ENCODE data around the gene PDHA2.
"Not testable (repeated sequence)": the region's sequence is repeated elsewhere in the genome, so short reads cannot be mapped to it uniquely, and the experiment has no call there.

PDHA2 gene

DNA sequence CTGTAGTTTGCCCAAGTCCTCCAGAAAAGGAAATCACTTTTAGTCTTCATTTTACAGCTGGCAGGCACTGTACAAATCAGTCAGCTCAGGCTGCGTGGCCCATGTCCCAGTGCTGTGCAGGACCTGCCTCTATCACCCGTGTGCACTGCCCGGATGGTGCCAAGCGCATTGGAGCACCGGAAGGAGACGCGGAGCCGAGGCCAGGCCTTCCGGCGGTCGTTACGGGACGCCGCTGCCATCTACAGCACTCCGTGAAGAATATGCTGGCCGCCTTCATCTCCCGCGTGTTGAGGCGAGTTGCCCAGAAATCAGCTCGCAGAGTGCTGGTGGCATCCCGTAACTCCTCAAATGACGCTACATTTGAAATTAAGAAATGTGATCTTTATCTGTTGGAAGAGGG, at the start of gene PDHA2:
Gene PDHA2, plus strand, starts transcription at position 203 of the 400 bp plus-strand sequence. Its CDS starts 58 bp downstream, at position 261.
- in situ Hi-C loops (cut with HindIII; ENCODE audit: low sequenced_read_pairs), result no loop called here

DNA sequence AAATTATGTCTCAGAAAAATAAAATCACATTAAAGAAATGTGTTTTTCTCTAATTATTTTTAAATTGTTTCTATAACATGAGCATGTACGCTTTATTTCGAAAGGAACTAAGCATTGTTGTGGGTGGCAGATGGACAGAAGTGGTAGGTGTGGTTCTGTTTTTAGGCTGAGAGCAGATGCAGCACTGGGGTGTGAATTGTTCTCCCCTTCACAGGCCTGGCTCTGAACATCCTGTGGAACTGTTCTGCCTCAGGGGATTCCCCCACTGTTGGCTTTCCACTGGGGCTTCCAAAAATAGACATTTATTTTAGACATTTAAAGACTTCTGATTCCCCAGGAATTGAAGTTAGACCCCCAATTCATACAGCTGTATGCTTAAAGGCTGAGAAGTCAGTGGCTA, 41.9 kb upstream of the PDHA2 start:
- in situ Hi-C loops (cut with HindIII; ENCODE audit: low sequenced_read_pairs), result no loop called here

DNA sequence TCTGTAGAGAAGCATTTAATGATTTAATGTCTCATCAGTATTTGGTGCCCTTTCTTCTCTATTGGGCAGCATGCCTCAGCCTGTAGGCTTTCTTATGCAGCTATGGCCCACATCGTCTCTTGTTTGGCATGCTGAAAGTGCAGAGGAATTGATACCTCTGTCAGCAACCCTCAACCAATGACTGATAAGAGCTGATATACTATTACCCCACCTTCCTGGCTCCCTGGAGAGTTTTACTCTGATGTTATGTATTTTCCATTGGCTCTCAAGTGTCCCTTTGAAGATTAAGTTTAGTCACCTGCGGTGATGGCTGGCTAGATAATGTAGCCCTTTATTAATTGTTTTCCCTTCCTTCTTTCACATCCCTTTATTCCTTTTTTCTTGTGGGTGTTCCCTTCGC, 41.2 kb upstream of the PDHA2 start:
- in situ Hi-C loops (cut with HindIII; ENCODE audit: low sequenced_read_pairs), result no loop called here

DNA sequence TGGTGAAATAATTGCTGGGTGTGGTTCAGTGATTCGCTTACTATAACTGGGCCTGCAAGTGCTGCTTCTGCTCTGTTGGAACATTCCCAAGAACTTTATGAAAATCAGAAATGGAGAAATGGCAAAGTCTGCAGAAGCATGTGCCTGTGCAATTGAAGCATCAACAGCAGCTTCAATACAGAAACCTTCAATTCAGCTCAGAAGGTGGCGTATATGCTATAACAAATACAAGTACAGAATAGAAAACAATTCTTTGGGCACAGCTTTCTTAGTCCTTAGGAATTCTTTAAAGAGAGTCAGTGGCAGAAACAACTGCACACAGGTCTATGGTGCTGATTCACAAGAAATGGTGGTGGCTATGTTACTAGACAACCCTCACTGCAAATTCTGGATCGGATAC, 18.0 kb upstream of the PDHA2 start:
- in situ Hi-C loops (cut with HindIII; ENCODE audit: low sequenced_read_pairs), result no loop called here

DNA sequence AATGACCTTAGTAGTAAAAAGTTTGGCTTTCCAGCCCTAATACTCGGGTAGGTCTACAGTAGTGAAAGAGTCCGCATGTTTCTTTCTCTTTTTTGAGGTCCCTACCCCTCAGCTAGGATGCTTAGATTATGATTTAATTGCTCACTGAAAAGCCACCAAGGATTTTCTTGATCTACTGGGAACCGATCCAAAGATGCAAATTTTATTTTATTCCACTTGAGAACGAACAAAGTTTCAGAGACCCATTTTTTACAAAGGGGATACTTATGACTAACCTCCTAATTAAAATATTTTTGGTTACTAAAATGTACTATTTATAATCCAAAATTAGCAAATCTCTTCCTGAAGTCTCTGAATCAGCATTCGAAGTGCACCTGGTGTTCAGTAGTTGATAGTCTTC, 14.3 kb upstream of the PDHA2 start:
- in situ Hi-C loops (cut with HindIII; ENCODE audit: low sequenced_read_pairs), result no loop called here

DNA sequence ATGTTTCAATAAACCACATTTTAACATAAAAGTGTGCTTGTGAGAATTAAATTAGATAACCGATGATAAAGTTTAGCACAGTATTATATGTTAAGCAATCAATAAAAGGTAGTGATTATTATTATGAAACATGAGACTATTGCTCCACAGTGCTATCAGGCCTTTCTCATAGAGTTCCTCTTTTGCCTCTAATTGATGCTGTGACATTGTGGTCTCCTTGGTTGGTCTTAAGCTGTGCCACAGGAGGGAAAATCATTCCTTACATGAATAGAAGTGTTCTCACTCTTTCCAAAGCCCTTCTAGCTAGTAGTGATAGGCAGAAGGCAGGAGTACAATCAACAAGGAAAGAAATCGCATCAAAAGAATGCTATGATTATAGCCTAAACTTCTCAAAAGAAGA, 9.2 kb upstream of the PDHA2 start:
- in situ Hi-C loops (cut with HindIII; ENCODE audit: low sequenced_read_pairs), result no loop called here

DNA sequence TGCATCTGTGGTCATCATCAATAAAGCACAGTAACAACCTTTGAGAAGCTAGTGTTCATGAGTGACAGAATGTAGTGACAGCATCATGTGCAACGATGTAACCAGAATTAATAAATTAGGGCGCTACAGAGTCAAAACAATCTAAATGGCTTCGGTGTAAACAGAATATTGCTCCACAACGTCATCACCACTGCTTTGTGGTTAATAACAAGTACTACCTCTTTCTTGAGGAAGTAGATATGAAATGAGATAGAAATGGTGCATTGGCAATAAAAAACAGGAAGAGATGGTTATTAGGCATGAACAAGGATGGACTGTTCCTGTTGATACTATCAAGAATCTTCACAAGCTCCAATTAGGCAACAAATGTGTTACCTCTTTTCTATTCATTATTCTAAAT, 8.7 kb upstream of the PDHA2 start:
- in situ Hi-C loops (cut with HindIII; ENCODE audit: low sequenced_read_pairs), result no loop called here

DNA sequence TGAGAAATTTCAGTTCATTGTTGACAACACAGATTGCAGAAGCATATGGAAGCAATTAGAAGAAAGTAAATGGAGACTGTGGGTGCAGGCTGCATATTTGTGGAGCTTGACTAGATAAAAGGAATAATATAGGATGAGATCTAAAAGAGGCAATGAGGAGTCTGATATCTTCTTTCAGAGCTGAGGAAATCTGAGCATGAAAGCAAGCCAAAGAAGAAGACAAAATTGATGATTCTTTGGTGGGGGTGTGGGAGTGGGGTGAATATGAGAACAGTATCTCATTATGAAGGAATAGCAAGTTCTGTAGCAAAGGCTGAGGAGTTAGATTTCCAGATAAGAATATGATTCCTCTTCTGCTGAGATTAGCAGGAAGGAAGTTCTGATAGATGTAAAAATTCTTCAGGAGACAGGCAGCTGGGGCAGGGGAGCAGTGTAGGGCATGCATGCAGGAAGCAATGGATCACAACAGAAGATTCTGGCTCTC, 6.1 kb upstream of the PDHA2 start:
- in situ Hi-C loops (cut with HindIII; ENCODE audit: low sequenced_read_pairs), result no loop called here

DNA sequence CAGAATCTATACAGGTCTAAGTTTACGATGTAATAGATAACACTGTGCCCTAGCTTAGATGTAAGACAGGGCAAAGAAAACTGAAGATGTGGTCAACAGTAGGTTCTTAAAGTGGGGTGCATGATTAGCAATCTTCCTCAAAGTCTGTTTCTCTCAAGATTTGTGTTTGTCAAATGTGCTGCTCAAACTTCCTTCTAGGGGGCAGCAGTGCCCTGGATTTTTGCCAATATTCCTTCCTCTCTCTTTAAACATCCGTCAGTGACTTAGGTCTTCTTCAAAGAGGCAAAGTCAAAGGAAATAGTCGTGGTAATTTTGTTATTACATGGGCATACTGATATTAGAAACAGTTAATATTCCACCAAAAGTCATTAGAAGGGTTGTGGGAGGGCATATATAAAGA, 4.2 kb upstream of the PDHA2 start:
- in situ Hi-C loops (cut with HindIII; ENCODE audit: low sequenced_read_pairs), result no loop called here

DNA sequence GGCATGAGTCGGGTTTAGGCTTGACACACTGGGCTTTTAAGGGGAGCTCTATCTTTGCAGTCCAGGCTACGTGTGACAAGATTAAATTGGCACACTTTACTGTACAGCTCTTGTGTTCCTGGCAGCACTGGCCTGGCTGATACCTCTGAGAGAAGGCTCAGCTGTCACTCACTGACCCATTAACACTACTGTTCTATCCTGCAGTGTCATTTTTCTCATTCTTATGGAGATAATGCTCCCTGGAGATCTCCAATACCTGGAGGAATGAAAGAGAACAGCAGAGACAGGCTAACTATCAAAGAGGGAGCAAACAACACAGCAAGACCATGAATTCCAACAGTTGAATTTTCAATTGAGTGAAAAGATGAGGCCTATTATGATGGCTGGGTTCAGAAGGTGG, 1.7 kb upstream of the PDHA2 start:
- in situ Hi-C loops (cut with HindIII; ENCODE audit: low sequenced_read_pairs), result no loop called here

DNA sequence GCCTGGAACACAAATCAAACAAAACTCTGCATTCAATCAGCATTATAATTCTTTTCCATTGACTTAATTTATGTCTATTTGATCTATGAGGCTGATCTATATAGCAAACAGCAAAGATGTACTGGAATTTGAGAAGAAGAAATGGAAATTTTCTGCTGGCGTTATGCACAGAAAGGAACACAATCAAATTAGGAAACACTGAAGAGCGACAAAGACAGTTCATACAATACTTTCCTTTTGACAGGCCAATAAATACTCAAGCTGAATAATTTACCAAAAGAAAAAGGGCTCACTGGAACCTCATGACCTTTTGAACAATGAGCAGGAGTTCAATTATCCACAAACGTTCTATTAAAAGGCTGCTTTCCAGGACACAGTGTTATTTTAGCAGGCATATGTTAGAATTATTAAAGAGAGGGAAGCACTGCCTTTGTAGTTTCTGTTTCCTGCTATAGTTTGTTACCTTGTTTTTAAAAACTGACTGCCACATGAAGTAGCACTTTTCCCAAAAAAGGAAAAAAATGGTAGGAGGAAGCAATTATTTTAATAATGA, 8.1 kb downstream of the PDHA2 start:
- in situ Hi-C loops (cut with HindIII; ENCODE audit: low sequenced_read_pairs), result no loop called here

DNA sequence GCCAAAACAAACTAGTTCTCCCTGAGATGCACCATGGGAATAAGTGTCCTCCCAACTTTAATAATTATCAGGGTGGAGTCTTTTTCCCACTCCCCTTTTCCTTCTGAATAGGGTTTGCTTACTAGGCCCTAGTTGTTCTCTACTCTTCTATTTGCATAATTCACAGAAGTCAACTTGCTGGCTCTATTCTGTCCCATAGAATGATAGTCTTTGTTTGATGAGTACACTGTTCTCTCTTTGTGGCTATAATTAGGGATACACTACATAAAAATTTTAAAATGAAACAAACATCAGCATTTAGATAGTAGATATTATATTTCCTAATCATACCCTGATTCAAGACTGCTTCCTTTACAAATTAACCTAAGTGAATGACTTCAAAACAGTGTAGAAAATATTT, 10.3 kb downstream of the PDHA2 start:
- in situ Hi-C loops (cut with HindIII; ENCODE audit: low sequenced_read_pairs), result no loop called here

DNA sequence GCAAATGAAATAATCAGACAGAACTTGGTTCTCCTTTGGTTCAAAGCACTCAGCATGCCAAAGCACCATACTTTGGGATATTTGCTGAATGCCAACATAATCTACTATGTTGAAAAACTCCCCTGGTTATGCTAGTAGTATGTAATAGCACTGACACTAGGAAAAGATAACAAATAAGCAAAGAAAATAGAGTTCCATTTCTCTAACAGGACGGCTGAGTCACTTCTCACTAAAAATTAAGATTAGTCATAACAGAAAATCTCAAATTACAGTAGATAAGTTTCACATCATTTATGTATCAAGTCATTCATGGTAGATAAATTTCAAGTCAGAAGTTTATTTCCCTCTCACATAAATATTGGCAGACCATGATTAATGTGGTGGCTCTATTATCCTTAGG, 17.9 kb downstream of the PDHA2 start:
- in situ Hi-C loops (cut with HindIII; ENCODE audit: low sequenced_read_pairs), result no loop called here

DNA sequence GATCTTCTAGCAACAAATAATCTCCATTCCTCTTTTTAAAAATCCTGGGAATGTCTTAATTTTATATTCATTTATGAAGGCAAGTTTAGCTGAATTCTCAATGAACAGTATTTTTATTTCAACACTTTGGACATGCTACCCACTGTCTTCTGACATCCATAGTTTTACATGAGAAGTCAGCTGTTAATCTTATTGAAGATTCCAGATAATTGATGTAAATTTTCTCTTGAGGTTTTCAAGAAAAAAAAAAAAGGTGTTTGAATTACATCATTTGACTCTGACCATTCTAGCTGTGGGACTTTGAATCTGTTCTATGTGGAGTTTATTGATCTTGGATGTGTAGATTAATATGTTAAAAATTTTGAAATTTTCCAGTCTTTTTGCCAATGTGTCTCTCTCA, 28.0 kb downstream of the PDHA2 start:
- in situ Hi-C loops (cut with HindIII; ENCODE audit: low sequenced_read_pairs), result no loop called here

DNA sequence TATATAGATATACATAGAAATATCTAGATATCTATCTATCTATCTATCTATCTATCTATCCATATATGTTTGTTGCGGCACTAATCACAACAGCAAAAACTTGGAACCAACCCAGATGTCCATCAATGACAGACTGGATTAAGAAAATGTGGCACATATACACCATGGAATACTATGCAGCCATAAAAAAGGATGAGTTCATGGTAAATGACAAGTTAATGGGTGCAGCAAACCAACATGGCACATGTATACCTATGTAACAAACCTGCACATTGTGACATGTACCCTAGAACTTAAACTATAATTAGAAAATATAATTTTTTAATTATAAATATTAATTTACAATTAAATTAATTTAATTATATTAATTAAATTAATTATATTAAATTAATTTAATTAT, 29.5 kb downstream of the PDHA2 start:
- in situ Hi-C loops (cut with HindIII; ENCODE audit: low sequenced_read_pairs), result not testable (repeated sequence)

DNA sequence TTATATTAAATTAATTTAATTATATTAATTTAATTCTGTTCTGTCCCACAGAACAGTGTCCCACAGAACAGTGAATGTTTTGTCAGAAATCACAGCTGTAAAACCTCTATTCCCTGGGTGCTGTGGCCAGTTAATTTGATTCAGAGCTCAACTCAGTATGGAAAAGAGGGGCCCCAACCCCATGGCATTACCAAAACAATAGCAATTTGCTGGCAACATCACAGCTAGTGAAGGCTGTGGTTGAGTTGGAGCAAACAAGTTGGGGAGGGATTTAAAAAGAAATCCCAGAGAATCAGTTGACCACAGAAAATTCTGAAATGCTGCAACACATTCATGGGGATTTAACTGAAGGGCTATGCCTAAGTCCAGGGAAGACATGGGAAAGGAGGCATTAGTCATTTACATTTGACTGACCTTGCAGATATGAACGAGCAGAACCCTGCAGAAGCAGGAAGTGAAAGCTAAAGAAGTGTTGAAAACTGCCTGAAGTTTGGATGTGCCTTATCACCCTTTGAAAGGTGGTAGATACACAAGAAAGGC, 30.1 kb downstream of the PDHA2 start:
- in situ Hi-C loops (cut with HindIII; ENCODE audit: low sequenced_read_pairs), result no loop called here

DNA sequence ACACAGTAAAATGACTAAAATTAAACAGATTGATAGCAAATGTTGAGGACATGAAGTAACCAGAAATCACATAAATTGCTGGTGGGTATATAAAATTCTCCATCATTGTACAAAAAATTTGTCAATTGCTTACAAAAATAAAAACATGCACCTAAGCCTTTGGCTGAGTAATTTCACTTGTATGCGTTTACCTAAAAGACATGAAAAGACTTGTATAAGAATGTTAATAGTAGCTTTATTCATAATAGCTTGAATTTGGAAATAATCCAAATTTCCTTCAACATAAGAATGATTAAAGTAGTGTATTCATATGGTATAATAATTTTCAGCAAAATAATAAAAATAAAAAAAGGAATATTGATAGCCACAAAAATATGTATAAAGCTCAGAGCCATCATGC, 37.7 kb downstream of the PDHA2 start:
- in situ Hi-C loops (cut with HindIII; ENCODE audit: low sequenced_read_pairs), result no loop called here

DNA sequence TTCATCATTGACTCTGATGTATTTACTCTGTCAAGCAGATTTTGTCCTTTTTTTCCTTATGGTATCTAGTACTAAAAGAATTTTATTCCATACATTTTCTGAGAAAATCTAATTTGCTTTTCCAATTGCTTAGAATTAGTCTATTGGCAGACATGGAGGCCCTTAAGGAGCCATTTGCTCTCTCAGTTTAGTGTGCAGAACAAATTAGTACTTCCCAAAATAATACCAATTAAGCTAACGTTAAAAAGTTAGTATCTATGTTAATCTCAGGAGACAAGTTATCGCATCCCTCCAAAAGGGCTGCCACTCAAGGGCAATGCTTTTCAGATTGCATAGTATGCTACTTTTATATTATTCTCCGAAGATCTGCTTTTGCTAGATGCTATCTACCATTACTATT, 47.7 kb downstream of the PDHA2 start:
- in situ Hi-C loops (cut with HindIII; ENCODE audit: low sequenced_read_pairs), result no loop called here

DNA sequence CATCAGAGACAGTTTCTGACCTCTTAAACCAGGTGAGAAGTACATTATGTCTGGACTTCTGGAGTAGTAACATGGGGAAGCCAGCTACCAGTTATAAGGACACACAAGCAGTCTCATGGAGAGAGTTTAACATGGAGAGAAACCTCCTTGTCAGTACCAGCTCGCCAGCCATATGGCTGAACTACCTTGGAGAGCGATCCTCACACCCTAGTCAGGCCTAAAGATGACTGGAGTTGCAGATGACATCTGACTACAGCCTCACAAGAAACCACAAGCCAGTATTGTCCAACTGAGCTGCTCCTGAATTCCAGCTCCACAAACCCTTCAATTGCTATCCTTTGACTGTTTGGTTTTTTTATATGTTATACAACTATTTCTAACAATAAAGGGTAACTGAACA, 49.8 kb downstream of the PDHA2 start:
- in situ Hi-C loops (cut with HindIII; ENCODE audit: low sequenced_read_pairs), result no loop called here

Data from DLD1 (cell line).